Posterior cingulate gyrus (tissue), 11 donors: Measurements from ENCODE around the gene LAMC3.
"Not testable (repeated sequence)": the region's sequence is repeated elsewhere in the genome, so short reads cannot be mapped to it uniquely, and the experiment has no call there.

Experiments used
- DNase-seq, 10 donors: peaks; one replicate each; pipeline versions ENCODE4 v3.0.0 to v3.0.0-alpha.2; 2020 to 2021; ENCODE audit warnings: mixed read lengths in 3 of 10
- intact Hi-C: fragments of 100-400 bp; cut with DNase I; formaldehyde crosslinking; loops from one replicate; pipeline ENCODE4 v1.15.1; 2023

Gene LAMC3

DNA sequence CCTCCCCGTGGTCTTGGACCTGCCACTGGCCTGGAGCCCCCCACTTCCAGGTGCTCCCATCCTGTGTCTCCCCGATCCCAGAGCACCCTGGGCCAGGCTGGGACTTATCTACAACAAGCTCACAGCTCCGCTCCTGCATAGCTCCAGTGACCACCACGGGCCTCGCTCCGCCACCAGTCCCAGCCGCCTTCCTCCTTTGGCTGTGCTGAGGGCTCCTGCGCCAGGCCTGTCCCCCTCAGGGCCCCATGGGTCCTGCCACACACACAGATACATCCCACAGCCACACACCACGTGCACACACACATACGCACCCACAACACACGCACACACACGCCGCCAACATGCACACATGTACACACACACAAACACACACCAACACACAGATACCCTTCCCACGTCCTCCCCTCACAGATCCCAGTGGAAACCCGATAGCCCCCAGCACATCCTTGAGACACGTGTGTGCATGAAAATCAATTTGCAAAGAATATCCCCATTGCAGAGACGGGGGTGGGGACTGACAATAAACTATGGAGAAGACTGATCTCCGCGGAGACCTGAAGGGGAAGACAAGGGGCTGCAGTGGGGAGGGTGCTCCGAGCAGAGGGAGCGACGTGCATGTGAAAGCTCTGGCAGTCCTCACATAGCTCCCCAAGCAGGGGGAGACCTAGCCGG lies 18.5 kb upstream of the LAMC3 start:
- intact Hi-C loops = no loop called here
- DNase-seq = peak in 1 of 10 donors; percentile 35

DNA sequence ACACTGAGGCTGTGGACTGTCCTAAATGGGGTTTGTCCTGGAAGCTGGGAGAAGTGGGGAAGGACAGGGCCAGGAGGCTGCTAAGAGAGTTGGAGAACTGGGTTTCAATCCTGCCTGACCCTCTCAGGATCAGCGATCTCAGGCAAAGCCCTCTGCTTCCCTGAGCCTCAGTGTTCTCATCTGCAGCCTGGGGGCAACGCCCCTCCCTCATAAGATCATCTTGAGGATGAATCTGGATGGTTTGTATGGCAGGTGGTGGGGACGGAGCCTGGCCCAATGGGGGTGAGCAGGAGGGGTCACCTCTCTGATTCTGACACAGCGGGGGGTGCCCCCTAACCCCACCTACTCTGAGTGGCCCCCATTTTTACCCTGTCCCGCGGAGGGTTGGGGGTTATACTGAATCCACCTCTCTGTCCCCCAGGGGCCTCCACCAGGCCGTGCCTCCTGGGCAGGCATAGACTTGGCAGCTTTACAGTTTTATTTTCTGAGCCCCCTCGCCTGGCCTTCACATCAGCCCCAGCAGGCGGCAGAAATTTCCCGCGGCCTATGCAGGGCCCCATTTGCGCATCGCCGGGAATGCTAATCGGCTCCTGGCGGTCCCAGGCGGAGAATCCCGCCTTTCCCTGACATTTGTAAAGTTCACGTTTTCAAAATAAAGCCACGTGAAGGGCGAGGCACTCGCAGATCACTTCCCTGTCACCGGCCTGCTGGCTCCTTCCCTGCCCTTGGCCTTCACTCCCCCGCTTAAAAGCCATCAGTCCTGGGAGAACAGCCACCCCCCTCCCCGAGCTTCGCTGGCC lies 17.8 kb upstream of the LAMC3 start:
- intact Hi-C loops = no loop called here
- peak in 1 of 10 donors; percentile 64 for DNase-seq

DNA sequence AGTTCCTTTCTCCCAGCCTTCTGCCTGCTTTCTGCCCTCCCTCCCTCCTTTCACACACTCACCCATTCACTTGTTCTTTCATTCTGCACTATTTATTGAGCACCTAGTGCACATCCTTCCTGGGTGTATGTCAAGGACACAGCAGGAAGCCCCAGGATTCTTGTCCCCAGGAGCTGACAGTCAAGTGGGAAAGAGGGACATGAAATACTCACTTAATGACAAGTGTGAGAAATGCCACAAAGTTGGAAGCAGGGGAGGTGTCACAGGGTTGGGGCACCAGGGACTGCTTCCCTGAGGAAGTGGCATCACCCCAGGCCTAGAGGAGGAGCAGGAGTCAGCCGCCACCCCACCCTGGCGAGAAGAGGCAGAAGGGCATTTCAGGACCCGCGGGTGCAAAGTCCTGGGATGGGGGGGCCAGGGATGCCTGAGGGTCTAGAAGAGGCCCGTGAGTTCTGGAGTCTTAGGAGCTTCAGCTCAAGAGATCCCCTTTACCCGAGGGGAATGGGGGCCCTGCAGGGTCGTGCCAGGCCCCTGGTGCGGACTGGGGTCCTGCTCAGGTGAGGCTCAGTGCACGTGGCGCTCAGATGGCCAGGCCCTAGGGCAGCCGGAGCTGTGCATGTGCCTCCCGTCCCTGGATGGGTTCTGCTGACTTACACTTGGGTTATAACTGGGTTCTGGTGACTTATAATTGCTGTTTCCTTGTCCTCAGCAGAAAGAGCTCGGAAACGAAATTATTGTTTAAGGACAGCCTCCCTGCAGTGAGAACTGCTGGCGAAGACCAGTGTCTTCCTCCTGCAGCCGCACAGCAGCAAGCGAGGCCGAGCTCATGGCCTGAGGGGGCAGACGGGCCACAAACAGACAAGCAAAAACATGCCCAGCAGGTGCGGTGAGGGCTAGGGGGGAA lies 16.9 kb upstream of the LAMC3 start:
- peak in 2 of 10 donors; percentile 41 to 67 for DNase-seq
- intact Hi-C loops = no loop called here

DNA sequence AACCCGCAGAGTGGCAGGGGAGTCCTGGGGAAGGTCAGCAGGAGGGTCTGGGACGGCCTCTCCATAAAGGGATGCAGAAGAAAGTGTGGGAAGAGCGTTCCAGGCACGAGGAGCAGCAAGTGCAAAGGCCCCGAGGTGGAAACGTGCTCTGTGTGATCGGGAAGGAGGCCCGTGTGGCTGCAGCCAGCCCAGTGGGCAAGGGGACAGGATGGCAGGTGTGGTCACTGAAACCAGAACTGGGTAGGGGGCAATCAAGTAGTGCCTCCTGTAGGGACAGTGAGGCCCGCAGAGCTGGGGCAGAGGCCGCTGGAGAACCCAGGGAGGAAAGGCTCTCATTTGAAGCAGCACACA lies 16.3 kb upstream of the LAMC3 start:
- DNase-seq = peak in 2 of 10 donors; percentile 56 to 58
- intact Hi-C loops = no loop called here

DNA sequence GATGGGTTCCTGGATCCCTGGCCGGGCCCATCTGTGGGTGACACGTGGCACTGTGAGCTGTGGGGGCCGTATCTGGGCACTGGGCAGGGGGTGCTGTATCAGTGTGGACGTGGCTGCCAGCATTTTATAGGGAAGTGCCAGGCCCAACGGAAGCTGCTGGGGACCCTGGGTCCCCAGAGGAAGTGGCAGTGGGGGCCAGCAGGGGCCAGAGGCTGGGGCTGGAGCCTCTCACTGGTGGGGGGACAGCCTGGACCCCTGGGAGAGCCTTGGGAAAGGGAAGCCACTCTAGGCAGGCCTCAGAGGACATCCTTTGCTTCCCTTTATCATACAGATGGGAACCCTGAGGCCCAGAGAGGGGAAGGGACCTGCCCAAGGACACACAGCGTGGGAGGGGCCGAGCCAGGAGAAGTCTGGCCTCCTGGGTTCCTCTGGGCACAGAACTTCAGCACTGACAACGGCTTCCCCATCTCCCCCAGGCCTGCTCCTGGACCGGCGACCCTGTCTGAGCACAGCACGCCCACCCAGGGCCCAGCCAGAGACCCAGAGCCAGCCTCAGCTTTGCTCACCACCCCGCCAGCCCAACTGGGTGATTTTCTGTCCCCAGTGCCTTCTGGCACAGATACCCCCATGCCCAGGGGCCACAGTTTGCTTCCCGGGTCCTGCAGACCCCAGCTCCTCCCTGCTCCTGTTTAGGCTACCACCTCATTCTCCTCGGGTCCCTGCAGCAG lies 15.5 kb upstream of the LAMC3 start:
- DNase-seq = peak in 2 of 10 donors; percentile 47 to 62
- intact Hi-C loops = no loop called here

DNA sequence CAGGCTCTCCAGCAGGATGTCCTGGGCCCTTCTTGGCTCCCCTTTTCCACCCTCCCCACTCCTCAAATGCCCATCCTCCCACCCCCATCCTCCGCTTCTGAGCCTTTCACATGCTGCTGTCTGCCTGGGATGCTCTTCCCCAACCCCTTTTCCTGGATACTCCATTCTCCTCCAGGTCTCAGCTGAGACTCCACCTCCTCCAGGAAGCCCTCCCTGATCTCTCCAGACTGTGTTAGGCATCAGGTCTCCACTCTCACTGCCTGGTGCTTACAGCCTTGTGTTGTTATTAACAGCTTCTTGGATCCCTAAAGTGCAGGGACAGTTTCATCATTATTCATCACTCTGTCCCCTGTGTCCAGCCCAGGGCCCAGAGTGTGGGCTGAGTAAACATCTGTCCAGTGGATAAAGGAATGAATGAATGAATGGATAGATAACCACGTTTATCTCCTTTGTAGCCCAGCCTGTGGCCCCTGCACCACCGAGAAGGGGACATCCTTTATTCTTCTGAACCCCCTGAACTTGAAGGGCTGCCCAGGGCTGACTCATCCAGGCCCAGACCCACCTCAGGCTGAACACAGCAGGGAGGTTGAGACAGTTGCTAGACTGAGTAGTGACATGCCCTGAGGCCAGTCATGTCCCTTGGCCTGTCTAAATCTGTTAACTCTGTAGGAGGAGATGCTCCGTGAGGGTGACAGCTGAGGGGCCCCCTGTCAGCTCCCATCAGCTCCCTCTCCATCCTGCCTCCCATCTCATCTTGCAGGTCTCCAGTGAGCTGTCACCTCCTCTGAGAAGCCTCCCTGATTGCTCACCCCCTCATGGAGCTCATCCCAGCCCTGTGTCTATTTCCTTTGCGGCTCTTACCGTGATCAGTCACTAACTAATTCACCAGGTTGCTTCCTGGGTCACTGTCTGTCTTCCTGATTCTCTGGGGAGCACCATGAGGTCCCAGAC lies 14.6 kb upstream of the LAMC3 start:
- peak in 2 of 10 donors; percentile 39 to 44 for DNase-seq
- intact Hi-C loops = loop anchor here (5.0 kb wide), 1 partner anchor 287 kb away; no protein-coding TSS in a partner anchor

DNA sequence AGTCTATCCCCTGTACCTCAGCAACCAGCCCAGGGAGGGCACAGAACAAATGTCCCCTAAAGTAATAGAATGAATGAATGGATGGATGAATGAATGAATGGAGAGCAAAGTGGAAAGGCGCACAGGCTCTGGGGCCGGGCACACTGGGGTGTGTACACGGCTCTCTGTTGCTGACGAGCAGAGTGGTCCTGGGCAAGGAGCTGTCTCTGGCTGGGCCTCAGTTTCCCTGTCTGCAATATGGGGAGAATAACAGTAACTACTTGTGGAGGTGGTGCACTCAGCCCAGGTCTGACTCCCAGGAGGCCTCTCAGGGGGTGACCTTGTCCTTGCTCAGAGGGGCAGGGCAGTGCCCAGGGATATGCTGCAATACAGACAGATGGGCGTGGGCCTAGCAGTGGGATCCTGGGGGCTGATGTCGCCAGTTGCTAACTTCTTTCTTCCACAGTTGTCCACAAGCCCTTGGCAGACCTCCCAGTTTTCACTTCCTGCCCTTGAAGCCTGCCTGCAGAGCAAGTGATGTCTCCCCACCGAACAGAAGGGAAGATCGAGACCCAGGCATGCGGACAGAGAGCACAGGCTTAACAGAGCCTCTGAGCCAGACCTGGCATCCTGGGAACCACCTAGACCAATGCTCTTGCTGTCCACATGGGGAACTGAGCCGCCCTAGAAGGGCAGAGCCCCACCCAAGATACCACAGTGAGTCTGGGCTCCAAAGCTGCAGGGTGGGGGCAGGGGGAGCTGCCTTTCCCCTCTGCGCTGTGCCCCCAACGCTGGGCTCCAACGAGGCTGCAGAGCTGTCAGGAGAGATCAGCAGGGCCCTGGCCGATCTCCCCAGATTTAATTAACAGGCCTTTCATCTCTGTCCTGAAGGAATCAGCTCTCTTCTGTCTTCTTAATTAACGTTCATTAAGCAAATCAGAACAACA lies 13.6 kb upstream of the LAMC3 start:
- DNase-seq = peak in 4 of 10 donors; percentile 22 to 88 (median 40)
- intact Hi-C loops = loop anchor here (5.0 kb wide), 1 partner anchor 288 kb away; no protein-coding TSS in a partner anchor

DNA sequence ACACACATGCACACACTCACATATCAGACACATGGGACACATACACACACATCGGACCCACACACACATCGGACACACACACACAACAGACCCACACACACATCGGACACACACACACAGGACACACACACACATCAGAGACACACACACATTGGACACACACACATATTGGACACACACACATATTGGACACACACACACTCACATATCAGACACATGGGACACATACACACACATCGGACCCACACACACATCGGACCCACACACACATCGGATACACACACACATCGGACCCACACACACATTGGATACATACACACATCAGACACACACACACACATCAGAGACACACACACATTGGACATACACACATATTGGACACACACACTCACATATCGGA lies 12.8 kb upstream of the LAMC3 start:
- intact Hi-C loops = loop anchor here (5.0 kb wide), 1 partner anchor 289 kb away; no protein-coding TSS in a partner anchor
- peak in 3 of 10 donors; percentile 13 to 20 (median 14) for DNase-seq

DNA sequence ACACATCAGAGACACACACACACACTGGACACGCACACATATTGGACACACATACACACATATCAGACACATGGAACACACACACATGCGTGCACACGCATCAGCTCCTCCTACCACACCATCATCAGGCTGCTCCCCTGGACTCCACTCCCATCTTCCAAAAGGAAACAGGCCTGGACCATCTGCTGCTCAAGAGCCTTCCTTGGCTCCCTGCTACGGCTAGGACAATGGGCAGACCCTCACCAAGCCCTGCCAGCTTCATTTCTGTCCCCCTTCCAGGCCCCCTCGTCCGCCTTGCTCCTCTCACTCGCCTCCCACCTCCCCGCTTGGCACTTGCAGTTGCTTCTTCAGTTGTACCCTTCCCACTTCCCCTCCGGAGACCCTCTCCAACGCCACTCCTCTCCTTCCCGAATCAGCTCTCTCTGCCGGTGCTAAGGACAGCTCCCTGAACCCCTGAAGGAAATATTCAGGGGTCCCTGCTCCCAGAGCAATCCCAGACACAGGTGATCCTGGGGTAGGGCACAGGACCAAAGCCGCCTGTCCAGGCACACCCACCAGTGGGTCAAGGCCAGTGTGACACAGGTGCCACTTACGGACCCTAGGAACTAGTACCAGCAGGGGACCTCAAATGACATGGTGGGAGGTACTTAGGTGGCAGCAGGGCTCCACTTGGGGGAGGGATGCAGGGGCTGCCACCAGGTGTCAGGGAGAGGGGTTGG lies 12.1 kb upstream of the LAMC3 start:
- intact Hi-C loops = loop anchor here (5.0 kb wide), 1 partner anchor 290 kb away; no protein-coding TSS in a partner anchor
- DNase-seq = peak in 3 of 10 donors; percentile 18 to 78 (median 70)

DNA sequence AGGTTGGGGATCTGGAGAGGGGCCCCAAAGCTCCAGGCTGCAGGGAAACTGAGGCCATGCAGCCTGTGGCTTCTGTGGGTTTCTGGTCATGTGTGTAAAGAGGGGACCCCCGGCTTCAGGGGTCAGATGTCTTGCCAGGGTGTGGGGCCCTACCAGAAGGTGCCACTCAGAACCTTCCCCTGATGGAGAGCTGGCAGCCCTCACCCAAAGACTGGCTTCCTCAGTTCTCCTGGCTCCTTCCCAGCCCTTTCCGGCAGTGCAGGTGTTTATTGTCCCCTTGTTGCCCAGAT lies 11.6 kb upstream of the LAMC3 start:
- intact Hi-C loops = loop anchor here (5.0 kb wide), 1 partner anchor 290 kb away; no protein-coding TSS in a partner anchor
- peak in 3 of 10 donors; percentile 37 to 70 (median 66) for DNase-seq

DNA sequence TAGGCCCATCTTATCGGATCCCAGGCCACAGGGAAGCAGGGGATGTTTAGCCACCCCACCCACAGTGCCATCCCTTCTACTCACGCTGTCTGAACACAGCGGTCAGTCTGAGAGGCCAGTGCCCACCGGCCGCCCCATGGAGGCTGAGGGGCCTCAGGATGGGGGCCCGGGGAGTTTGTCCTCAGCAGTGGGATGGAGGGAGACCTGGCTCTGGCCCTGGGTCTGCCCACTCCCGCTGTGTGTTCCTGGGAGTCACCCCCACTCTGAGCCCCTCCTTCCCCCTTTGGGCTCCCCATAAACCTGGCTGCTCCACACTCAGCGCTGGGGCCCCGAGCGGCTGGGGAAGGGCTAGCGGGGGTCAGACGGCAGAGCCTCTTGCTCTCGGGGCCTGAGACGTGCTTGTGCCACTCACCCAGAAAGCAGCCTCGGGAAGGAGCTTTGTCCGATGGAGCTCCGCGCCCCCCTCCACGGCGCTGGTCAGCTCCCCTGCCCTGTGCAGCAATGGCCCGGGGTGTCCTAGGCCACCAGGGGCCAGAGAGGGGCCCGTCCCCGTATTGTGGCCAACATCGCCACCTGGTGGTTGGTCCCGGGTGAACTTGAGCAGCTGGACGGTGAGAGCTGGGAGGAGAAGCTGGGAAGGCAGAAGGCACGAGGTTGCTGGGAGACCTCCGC lies 10.9 kb upstream of the LAMC3 start:
- intact Hi-C loops = loop anchor here (2.0 to 5.0 kb wide), 2 partner anchors 131 to 291 kb away; no protein-coding TSS in a partner anchor
- DNase-seq = peak; percentile 49 to 95 (median 79)

DNA sequence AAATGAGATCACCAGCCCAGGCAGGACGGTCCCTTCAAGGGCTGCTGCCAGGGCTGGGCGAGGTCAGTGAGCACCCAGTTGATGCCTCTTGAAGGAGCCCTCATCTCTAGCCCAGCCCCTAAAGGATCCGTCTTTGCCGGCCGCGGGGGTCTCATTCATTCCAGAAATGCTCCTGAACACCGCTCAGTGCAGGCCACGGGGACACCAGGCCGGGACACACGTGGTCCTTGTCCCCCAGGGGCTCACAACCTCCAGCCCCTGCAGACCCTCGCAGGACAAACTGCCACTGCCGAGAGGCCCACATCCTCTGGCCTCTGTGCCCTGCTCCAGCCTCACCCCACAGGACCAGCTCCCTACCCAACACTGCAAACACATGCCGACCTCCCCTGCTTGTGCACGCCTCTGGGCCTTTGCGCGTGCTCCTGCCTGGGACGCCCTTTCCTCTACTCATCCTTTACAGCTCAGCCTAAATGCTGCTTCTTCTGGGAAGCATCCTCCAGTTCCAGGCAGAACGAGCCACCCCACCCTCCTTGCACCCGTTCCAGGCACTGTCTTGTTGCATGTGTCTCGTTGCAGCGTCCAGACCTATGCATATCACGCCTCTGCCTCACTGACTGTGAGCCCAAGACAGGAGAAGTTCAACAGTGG lies 10.3 kb upstream of the LAMC3 start:
- peak in 3 of 10 donors; percentile 52 to 71 (median 59) for DNase-seq
- intact Hi-C loops = loop anchor here (2.0 to 5.0 kb wide), 2 partner anchors 132 to 291 kb away; no protein-coding TSS in a partner anchor

DNA sequence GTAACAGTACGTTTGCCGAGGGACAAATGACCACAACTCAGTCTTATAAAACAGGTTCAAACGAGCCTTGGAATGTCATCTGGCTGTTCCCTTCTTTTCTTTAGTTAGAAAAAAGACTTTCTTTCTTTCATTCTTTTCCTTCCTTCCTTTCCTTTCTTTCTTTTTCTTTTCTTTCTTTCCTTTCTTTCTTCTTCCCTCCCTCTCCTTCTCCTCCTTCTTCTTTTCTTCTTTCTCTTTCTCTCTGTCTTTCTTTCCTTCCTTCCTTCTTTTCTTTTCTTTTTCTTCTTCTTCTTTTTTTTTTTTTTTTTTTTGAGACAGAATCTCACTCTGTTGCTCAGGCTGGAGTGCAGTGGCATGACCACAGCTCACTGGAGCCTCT lies 9.7 kb upstream of the LAMC3 start:
- intact Hi-C loops = loop anchor here (2.0 to 5.0 kb wide), 2 partner anchors 132 to 292 kb away; no protein-coding TSS in a partner anchor
- no peak for DNase-seq

DNA sequence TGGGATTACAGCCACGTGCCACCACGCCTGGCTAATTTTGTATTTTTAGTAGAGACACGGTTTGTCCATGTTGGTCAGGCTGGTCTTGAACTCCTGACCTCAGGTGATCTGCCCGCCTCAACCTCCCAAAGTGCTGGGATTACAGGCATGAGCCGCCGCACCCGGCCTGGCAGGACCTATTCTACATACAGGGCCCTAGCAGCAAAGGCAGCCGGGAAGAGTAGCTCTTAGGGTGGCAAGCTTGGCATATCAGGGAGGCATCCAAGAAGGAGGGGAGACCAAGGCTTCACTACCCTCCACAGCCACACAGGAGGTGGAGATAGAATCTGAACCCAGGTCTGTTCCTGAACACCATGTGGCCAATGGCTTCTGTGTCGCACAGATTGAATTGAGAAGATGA lies 8.4 kb upstream of the LAMC3 start:
- intact Hi-C loops = not testable (repeated sequence)
- DNase-seq = peak in 3 of 10 donors; percentile 17 to 56 (median 56)

DNA sequence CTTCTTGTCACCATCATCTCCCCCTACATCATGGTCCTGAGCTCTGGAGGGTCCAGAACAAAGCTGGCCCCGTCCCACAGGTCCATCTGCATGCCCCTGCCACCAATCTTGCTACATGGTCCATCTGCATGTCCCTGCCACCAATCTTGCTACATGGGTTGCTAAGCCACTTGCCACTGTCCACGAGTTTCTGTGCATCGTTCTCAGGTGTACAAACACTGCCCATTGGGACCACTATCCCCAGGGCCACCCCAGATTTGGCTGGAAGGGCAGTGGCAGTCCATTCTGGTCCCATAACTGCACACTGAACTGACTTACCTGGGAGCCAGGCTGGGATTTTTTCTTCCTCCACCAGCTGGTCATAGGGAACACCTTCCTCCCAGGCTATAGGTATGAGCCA lies 8.0 kb upstream of the LAMC3 start:
- intact Hi-C loops = no loop called here
- DNase-seq = peak in 3 of 10 donors; percentile 10 to 50 (median 19)

DNA sequence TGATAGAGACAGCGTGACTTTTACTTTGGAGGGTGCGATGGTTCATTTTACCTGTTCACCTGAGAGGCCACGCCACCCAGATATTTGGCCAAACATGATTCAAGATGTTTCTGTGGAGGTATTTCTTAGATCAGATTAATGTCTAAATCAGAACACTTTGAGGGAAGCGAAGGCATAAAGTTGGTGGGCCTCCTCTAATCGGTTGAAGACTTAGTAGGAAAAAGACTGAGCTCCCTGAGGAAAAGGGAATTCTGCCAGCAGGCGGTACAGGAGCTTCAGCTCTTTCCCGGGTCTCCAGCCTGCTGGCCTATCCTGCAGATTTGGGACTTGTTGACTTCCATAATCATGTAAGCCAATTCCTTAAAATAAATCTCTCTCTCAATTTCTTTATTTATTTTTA lies 7.0 kb upstream of the LAMC3 start:
- DNase-seq = peak in 2 of 10 donors; percentile 0 to 22
- intact Hi-C loops = no loop called here
